ENCODE data around the gene FGD6.

Gene FGD6

GRCh38 chr12:95124106-95124505 is 93.2 kb downstream of the FGD6 start:
- Histone ChIP-seq H3K4me1 (ENCODE audit: insufficient read depth, insufficient read length) (no peaks in the 10 kb centered on the region), H3K27me3 (ENCODE audit: insufficient read depth, insufficient read length) (no peaks in the 10 kb centered on the region), H3K4me3 (ENCODE audit: insufficient read length, low read depth) (no peak overlapping the region), H3K36me3 (ENCODE audit: insufficient read depth, insufficient read length, low read length) (peaks cover 21% of the 10 kb centered on the region), H3K9ac (ENCODE audit: insufficient read length, low read depth) (no peak overlapping the region), H3K9me3 (ENCODE audit: insufficient read depth, low read length) (no peaks in the 10 kb centered on the region)
- DNase-seq (ENCODE audit: low read depth, low spot score) = no peak
- TF ChIP-seq SUZ12 (IDR thresholded peaks at IDR 0.05; ENCODE audit: extremely low read depth, insufficient read depth, insufficient read length) (no peak), YY1 (IDR thresholded peaks at IDR 0.05; ENCODE audit: insufficient read depth, insufficient read length) (no peak), ZNF274 (IDR thresholded peaks at IDR 0.05; ENCODE audit: low read depth, low read length) (no peak)

GRCh38 chr12:95118788-95119179 is 98.5 kb downstream of the FGD6 start:
- Histone ChIP-seq H3K9me3 (ENCODE audit: insufficient read depth, low read length) (no peaks in the 10 kb centered on the region), H3K36me3 (ENCODE audit: insufficient read depth, insufficient read length, low read length) (no peaks in the 10 kb centered on the region), H3K4me3 (ENCODE audit: insufficient read length, low read depth) (no peak overlapping the region), H3K4me1 (ENCODE audit: insufficient read depth, insufficient read length) (no peaks in the 10 kb centered on the region), H3K27me3 (ENCODE audit: insufficient read depth, insufficient read length) (no peaks in the 10 kb centered on the region), H3K9ac (ENCODE audit: insufficient read length, low read depth) (no peak overlapping the region)
- TF ChIP-seq ZNF274 (IDR thresholded peaks at IDR 0.05; ENCODE audit: low read depth, low read length) = no peak
- TF ChIP-seq SUZ12 (IDR thresholded peaks at IDR 0.05; ENCODE audit: extremely low read depth, insufficient read depth, insufficient read length) = no peak
- no peak for TF ChIP-seq YY1 (IDR thresholded peaks at IDR 0.05; ENCODE audit: insufficient read depth, insufficient read length)
- no peak for DNase-seq (ENCODE audit: low read depth, low spot score)

DNA sequence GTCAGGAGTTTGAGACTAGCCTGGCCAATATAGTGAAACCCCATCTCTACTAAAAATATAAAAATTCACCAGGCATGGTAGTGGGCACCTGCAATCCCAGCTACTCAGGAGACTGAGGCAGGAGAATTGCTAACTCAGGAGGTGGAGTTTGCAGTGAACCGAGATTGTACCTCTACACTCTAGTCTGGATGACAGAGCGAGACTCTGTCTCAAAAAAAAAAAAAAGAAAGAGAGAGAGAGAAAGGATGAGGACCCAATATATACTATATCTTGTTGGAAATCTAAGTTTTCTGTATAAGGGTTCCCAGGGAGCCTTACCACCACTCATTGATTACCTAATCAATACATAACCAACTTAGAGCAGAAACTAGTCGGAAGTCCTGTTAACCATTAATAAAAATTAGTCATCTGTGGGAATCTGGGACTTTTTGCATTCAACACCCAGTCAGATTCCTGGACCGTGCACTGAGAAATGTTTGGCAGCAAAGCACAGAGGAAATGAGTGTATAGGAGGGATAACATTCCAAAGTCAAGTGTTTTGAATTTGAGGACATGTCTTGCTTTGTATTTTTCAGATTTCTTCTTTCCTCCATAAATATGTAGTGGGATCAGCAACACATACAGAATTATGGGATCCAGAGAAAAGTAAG is 99.0 kb downstream of the FGD6 start:
- Histone ChIP-seq H3K27me3 (ENCODE audit: insufficient read depth, insufficient read length) (no peaks in the 10 kb centered on the region), H3K9me3 (ENCODE audit: insufficient read depth, low read length) (no peaks in the 10 kb centered on the region), H3K4me3 (ENCODE audit: insufficient read length, low read depth) (no peak overlapping the region), H3K9ac (ENCODE audit: insufficient read length, low read depth) (no peak overlapping the region), H3K4me1 (ENCODE audit: insufficient read depth, insufficient read length) (no peaks in the 10 kb centered on the region), H3K36me3 (ENCODE audit: insufficient read depth, insufficient read length, low read length) (peaks cover 3% of the 10 kb centered on the region)
- TF ChIP-seq SUZ12 (IDR thresholded peaks at IDR 0.05; ENCODE audit: extremely low read depth, insufficient read depth, insufficient read length) = no peak
- no peak for TF ChIP-seq YY1 (IDR thresholded peaks at IDR 0.05; ENCODE audit: insufficient read depth, insufficient read length)
- no peak for TF ChIP-seq ZNF274 (IDR thresholded peaks at IDR 0.05; ENCODE audit: low read depth, low read length)
- DNase-seq (ENCODE audit: low read depth, low spot score) = no peak

DNA sequence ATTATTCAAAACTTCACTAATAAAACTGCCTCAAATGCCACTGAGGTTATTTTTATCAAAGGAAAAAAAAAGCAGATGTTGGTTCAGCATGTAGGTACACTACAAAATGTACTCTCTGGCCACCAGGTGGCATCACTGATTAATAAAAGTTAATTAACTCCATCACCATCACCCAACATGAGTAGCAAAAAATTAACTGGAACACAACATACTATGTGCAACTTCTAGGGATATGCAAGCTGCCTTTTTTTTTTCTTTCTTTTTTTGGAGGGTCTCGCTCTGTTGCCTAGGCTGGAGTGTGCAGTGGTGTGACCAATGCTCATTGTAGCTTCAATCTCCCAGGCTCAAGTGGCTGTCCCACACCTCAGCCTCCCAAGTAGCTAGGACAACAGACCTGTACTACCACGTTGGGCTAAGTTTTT is 100.1 kb downstream of the FGD6 start:
- no peak for DNase-seq (ENCODE audit: low read depth, low spot score)

GRCh38 chr12:95116773-95117172 is 100.5 kb downstream of the FGD6 start:
- no peaks in the 10 kb centered on the region for H3K27me3 ChIP-seq (ENCODE audit: insufficient read depth, insufficient read length)
- H3K4me3 ChIP-seq (ENCODE audit: insufficient read length, low read depth) = no peak overlapping the region
- no peak for DNase-seq (ENCODE audit: low read depth, low spot score)
- TF ChIP-seq SUZ12 (IDR thresholded peaks at IDR 0.05; ENCODE audit: extremely low read depth, insufficient read depth, insufficient read length) (no peak), ZNF274 (IDR thresholded peaks at IDR 0.05; ENCODE audit: low read depth, low read length) (no peak), YY1 (IDR thresholded peaks at IDR 0.05; ENCODE audit: insufficient read depth, insufficient read length) (no peak)
- H3K4me1 ChIP-seq (ENCODE audit: insufficient read depth, insufficient read length) = no peaks in the 10 kb centered on the region
- no peak overlapping the region for H3K9ac ChIP-seq (ENCODE audit: insufficient read length, low read depth)
- no peaks in the 10 kb centered on the region for H3K9me3 ChIP-seq (ENCODE audit: insufficient read depth, low read length)
- peaks cover 10% of the 10 kb centered on the region for H3K36me3 ChIP-seq (ENCODE audit: insufficient read depth, insufficient read length, low read length)

More for the DNA sequence above, 100.1 kb downstream of the FGD6 start:
- Histone ChIP-seq H3K27me3 (ENCODE audit: insufficient read depth, insufficient read length) (no peaks in the 10 kb centered on the region), H3K4me1 (ENCODE audit: insufficient read depth, insufficient read length) (no peaks in the 10 kb centered on the region), H3K36me3 (ENCODE audit: insufficient read depth, insufficient read length, low read length) (peaks cover 10% of the 10 kb centered on the region), H3K9me3 (ENCODE audit: insufficient read depth, low read length) (no peaks in the 10 kb centered on the region), H3K4me3 (ENCODE audit: insufficient read length, low read depth) (no peak overlapping the region), H3K9ac (ENCODE audit: insufficient read length, low read depth) (no peak overlapping the region)
- no peak for TF ChIP-seq YY1 (IDR thresholded peaks at IDR 0.05; ENCODE audit: insufficient read depth, insufficient read length)
- TF ChIP-seq SUZ12 (IDR thresholded peaks at IDR 0.05; ENCODE audit: extremely low read depth, insufficient read depth, insufficient read length) = no peak
- TF ChIP-seq ZNF274 (IDR thresholded peaks at IDR 0.05; ENCODE audit: low read depth, low read length) = no peak

- Histone ChIP-seq H3K36me3 (ENCODE audit: insufficient read depth, insufficient read length, low read length) (peaks cover 13% of the 10 kb centered on the region), H3K4me3 (ENCODE audit: insufficient read length, low read depth) (no peak overlapping the region), H3K9me3 (ENCODE audit: insufficient read depth, low read length) (no peaks in the 10 kb centered on the region), H3K4me1 (ENCODE audit: insufficient read depth, insufficient read length) (no peaks in the 10 kb centered on the region), H3K9ac (ENCODE audit: insufficient read length, low read depth) (no peak overlapping the region), H3K27me3 (ENCODE audit: insufficient read depth, insufficient read length) (no peaks in the 10 kb centered on the region)
- no peak for DNase-seq (ENCODE audit: low read depth, low spot score)
- TF ChIP-seq ZNF274 (IDR thresholded peaks at IDR 0.05; ENCODE audit: low read depth, low read length) (no peak), SUZ12 (IDR thresholded peaks at IDR 0.05; ENCODE audit: extremely low read depth, insufficient read depth, insufficient read length) (no peak), YY1 (IDR thresholded peaks at IDR 0.05; ENCODE audit: insufficient read depth, insufficient read length) (no peak)
Observed at GRCh38 chr12:95116341-95116740, 100.9 kb downstream of the FGD6 start.

DNA sequence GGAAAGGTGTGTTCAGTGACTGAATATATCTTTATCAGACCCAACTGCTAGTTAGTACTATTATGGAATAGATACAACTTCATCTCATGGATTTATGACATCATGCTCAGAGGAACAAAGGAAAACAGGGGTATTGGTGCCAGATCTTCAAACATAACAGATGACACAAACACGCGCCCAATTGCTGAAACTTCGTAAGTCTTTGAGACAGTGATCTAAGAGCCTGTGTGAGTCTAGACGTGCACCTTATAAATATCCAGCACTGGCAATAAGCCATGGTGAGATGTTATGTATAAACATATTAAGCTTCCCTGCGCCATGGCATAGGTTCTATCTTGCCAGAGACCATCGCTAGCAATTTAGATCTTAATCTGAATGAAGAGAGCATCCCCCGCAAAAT is 101.6 kb downstream of the FGD6 start:
- Histone ChIP-seq H3K36me3 (ENCODE audit: insufficient read depth, insufficient read length, low read length) (peaks cover 20% of the 10 kb centered on the region), H3K27me3 (ENCODE audit: insufficient read depth, insufficient read length) (no peaks in the 10 kb centered on the region), H3K9ac (ENCODE audit: insufficient read length, low read depth) (no peak overlapping the region)

More for the DNA sequence above, 101.6 kb downstream of the FGD6 start:
- TF ChIP-seq YY1 (IDR thresholded peaks at IDR 0.05; ENCODE audit: insufficient read depth, insufficient read length) (no peak), ZNF274 (IDR thresholded peaks at IDR 0.05; ENCODE audit: low read depth, low read length) (no peak), SUZ12 (IDR thresholded peaks at IDR 0.05; ENCODE audit: extremely low read depth, insufficient read depth, insufficient read length) (no peak)
- no peak for DNase-seq (ENCODE audit: low read depth, low spot score)
- Histone ChIP-seq H3K4me3 (ENCODE audit: insufficient read length, low read depth) (no peak overlapping the region), H3K4me1 (ENCODE audit: insufficient read depth, insufficient read length) (no peaks in the 10 kb centered on the region), H3K9me3 (ENCODE audit: insufficient read depth, low read length) (no peaks in the 10 kb centered on the region)

All from NT2/D1 (cell line).